Measurements from ENCODE around the gene EDDM3A. TPM values are rescaled to one million over a fixed set of nuclear protein-coding genes. Genes with fewer than 3 reads are reported as not detected.

The EDDM3A gene
- total and polyA plus RNA-seq, 2 of the 13 experiments (the other 11 are each of a cell fraction or from before 2014, with no cell fraction given) = not detected

DNA sequence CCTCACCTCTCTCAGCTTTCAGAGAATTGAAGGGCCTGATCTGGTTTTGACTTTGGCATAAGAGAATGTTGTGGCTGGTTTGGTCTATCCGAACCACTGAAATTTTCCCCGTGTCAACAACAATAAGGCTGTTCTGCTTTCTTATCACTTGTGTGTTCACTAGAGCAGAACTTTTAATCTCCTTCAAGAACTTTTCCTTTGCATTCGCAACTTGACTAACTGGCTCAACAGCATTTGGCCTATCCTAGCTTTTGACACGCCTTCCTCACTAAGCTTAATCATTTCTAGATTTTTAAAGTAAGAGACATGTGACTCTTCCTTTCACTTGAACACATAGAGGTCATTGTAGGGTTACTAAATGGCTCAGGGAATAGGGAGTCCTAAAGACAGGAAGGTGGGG is 25.9 kb upstream of the EDDM3A start:
- FAIRE-seq (no peak), ATAC-seq (no peak), DNase-seq (ENCODE audit: low spot score) (no peak)
- peaks cover 0 to 12% of the 10 kb centered on the region in 2 experiments; a peak in 1 of 5 replicates for H3K27me3 ChIP-seq (ENCODE audit: control insufficient read depth in 1 of 2, insufficient read depth in 2 of 2, low read length in 2 of 2)
- TF ChIP-seq, protein P1, sequence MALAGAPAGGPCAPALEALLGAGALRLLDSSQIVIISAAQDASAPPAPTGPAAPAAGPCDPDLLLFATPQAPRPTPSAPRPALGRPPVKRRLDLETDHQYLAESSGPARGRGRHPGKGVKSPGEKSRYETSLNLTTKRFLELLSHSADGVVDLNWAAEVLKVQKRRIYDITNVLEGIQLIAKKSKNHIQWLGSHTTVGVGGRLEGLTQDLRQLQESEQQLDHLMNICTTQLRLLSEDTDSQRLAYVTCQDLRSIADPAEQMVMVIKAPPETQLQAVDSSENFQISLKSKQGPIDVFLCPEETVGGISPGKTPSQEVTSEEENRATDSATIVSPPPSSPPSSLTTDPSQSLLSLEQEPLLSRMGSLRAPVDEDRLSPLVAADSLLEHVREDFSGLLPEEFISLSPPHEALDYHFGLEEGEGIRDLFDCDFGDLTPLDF (CRISPR knock-in tag; IDR thresholded peaks at IDR 0.05) = no peak
- no peak for TF ChIP-seq ZNF75D (CRISPR knock-in tag; IDR thresholded peaks at IDR 0.05; ENCODE audit: borderline replicate concordance)
- ChIA-PET CTCF (ENCODE audit: low intra/inter-chr PET ratio, low total read pairs) (no interaction called here), POLR2A (no interaction called here)
- H3K4me2 ChIP-seq (ENCODE audit: low read depth, low read length) = no peak overlapping the region
- H3K4me1 ChIP-seq (ENCODE audit: insufficient read depth, low read length) = no peaks in the 10 kb centered on the region
- no peaks in the 10 kb centered on the region for H3K36me3 ChIP-seq (replicated peaks in 1 of 2; ENCODE audit: control insufficient read depth in 1 of 2, insufficient read depth in 2 of 2, low read length in 2 of 2)
- no peak overlapping the region for H2AFZ ChIP-seq (ENCODE audit: low read length)
- in situ Hi-C loops (cut with HindIII; ENCODE audit: extremely low pct_ligation_motif_present, low pct_unique_long_range_greater_than_20kb) (no loop called here), intact Hi-C loops (cut with micrococcal nuclease; ENCODE audit: unreplicated experiment) (no loop called here)
- no peak overlapping the region for H3K4me3 ChIP-seq (replicated peaks in 1 of 3; ENCODE audit: insufficient read depth in 1 of 3, low read depth in 2 of 3, low read length in 3 of 3)
- H3K9ac ChIP-seq (ENCODE audit: insufficient read depth, low read depth, low read length) = no peak overlapping the region
- no TSS peak for BruUV-seq (replicated peaks)
- WGBS (ENCODE audit: low lambda C conversion rate) = 18% methylated on average over 4 of the region's 4 CpGs
- no peaks in the 10 kb centered on the region for H3K9me3 ChIP-seq (ENCODE audit: low read length)
- no peaks in the 10 kb centered on the region for H4K20me1 ChIP-seq (ENCODE audit: insufficient read depth, low read length)
- H3K79me2 ChIP-seq (ENCODE audit: insufficient read depth, low read length) = no peaks in the 10 kb centered on the region
- no peak overlapping the region for H3K27ac ChIP-seq (ENCODE audit: extremely low read length, insufficient read depth, low read length)

DNA sequence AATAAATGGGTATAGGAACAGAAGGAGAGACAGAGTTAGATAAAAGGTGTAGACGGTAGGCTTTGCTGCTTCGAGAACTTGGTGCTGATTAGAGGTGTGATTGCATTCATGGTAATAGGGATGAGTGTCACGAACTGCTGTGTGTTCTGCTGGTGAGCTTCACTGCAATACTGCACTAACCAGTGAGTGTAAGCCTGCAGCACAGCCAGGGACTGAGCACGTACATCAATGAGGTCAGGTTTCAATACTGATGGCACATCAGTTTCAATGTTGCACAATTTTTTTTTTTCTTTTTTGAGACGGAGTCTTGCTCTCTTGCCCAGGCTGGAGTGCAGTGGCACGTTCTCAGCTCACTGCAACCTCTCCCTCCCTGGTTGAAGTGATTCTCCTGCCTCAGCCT is 24.9 kb upstream of the EDDM3A start:
- TF ChIP-seq, protein P2, sequence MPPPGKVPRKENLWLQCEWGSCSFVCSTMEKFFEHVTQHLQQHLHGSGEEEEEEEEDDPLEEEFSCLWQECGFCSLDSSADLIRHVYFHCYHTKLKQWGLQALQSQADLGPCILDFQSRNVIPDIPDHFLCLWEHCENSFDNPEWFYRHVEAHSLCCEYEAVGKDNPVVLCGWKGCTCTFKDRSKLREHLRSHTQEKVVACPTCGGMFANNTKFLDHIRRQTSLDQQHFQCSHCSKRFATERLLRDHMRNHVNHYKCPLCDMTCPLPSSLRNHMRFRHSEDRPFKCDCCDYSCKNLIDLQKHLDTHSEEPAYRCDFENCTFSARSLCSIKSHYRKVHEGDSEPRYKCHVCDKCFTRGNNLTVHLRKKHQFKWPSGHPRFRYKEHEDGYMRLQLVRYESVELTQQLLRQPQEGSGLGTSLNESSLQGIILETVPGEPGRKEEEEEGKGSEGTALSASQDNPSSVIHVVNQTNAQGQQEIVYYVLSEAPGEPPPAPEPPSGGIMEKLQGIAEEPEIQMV (CRISPR knock-in tag; IDR thresholded peaks at IDR 0.05; ENCODE audit: low read depth) = no peak
- TF ChIP-seq, protein P3, sequence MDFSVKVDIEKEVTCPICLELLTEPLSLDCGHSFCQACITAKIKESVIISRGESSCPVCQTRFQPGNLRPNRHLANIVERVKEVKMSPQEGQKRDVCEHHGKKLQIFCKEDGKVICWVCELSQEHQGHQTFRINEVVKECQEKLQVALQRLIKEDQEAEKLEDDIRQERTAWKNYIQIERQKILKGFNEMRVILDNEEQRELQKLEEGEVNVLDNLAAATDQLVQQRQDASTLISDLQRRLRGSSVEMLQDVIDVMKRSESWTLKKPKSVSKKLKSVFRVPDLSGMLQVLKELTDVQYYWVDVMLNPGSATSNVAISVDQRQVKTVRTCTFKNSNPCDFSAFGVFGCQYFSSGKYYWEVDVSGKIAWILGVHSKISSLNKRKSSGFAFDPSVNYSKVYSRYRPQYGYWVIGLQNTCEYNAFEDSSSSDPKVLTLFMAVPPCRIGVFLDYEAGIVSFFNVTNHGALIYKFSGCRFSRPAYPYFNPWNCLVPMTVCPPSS (IDR thresholded peaks at IDR 0.05) = no peak
- TF ChIP-seq ZNF614 (CRISPR knock-in tag; IDR thresholded peaks at IDR 0.05; ENCODE audit: borderline replicate concordance) (no peak), RXRA (CRISPR knock-in tag; IDR thresholded peaks at IDR 0.05) (no peak), RAD51 (IDR thresholded peaks at IDR 0.05; ENCODE audit: borderline replicate concordance) (no peak), ZNF10 (CRISPR knock-in tag; IDR thresholded peaks at IDR 0.05; ENCODE audit: borderline replicate concordance, low read depth) (no peak), RXRB (CRISPR knock-in tag; IDR thresholded peaks at IDR 0.05; ENCODE audit: borderline replicate concordance) (no peak)
- TF ChIP-seq, protein P4, sequence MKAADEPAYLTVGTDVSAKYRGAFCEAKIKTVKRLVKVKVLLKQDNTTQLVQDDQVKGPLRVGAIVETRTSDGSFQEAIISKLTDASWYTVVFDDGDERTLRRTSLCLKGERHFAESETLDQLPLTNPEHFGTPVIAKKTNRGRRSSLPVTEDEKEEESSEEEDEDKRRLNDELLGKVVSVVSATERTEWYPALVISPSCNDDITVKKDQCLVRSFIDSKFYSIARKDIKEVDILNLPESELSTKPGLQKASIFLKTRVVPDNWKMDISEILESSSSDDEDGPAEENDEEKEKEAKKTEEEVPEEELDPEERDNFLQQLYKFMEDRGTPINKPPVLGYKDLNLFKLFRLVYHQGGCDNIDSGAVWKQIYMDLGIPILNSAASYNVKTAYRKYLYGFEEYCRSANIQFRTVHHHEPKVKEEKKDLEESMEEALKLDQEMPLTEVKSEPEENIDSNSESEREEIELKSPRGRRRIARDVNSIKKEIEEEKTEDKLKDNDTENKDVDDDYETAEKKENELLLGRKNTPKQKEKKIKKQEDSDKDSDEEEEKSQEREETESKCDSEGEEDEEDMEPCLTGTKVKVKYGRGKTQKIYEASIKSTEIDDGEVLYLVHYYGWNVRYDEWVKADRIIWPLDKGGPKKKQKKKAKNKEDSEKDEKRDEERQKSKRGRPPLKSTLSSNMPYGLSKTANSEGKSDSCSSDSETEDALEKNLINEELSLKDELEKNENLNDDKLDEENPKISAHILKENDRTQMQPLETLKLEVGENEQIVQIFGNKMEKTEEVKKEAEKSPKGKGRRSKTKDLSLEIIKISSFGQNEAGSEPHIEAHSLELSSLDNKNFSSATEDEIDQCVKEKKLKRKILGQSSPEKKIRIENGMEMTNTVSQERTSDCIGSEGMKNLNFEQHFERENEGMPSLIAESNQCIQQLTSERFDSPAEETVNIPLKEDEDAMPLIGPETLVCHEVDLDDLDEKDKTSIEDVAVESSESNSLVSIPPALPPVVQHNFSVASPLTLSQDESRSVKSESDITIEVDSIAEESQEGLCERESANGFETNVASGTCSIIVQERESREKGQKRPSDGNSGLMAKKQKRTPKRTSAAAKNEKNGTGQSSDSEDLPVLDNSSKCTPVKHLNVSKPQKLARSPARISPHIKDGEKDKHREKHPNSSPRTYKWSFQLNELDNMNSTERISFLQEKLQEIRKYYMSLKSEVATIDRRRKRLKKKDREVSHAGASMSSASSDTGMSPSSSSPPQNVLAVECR (CRISPR knock-in tag; IDR thresholded peaks at IDR 0.05; ENCODE audit: borderline replicate concordance) = no peak
- Histone ChIP-seq H3K27me3 (ENCODE audit: control insufficient read depth in 1 of 2, insufficient read depth in 2 of 2, low read length in 2 of 2) (peaks cover 0 to 12% of the 10 kb centered on the region in 2 experiments; a peak in 1 of 5 replicates), H2AFZ (ENCODE audit: low read length) (no peak overlapping the region), H3K79me2 (ENCODE audit: insufficient read depth, low read length) (no peaks in the 10 kb centered on the region), H3K9me3 (ENCODE audit: low read length) (no peaks in the 10 kb centered on the region), H3K36me3 (replicated peaks in 1 of 2; ENCODE audit: control insufficient read depth in 1 of 2, insufficient read depth in 2 of 2, low read length in 2 of 2) (no peaks in the 10 kb centered on the region), H4K20me1 (ENCODE audit: insufficient read depth, low read length) (no peaks in the 10 kb centered on the region), H3K27ac (ENCODE audit: extremely low read length, insufficient read depth, low read length) (no peak overlapping the region), H3K4me2 (ENCODE audit: low read depth, low read length) (no peak overlapping the region), H3K4me1 (ENCODE audit: insufficient read depth, low read length) (no peaks in the 10 kb centered on the region), H3K4me3 (replicated peaks in 1 of 3; ENCODE audit: insufficient read depth in 1 of 3, low read depth in 2 of 3, low read length in 3 of 3) (no peak overlapping the region), H3K9ac (ENCODE audit: insufficient read depth, low read depth, low read length) (no peak overlapping the region)
- no peak for DNase-seq (ENCODE audit: low spot score)
- ChIA-PET POLR2A (no interaction called here), CTCF (ENCODE audit: low intra/inter-chr PET ratio, low total read pairs) (no interaction called here)
- 24% methylated on average over 6 of the region's 6 CpGs for WGBS (ENCODE audit: low lambda C conversion rate)
- in situ Hi-C loops (cut with HindIII; ENCODE audit: extremely low pct_ligation_motif_present, low pct_unique_long_range_greater_than_20kb) = no loop called here
- no peak for FAIRE-seq
- BruUV-seq (replicated peaks) = no TSS peak
- intact Hi-C loops (cut with micrococcal nuclease; ENCODE audit: unreplicated experiment) = no loop called here
- no peak for ATAC-seq
